PC-9 (cell line): ENCODE data around the gene HOXA2.

Experiments
- EZH2 ChIP-seq: fragments of 200-600 bp; sonication (generic); IDR thresholded peaks from 2 replicates; pipeline ENCODE4 v1.8.0; 2017; ENCODE audit warnings: antibody characterized with exemption, low read depth
- TF ChIP-seq, protein P1 (sequence below): fragments of 200-600 bp; sonication (generic); conservative IDR thresholded peaks from 2 replicates; pipeline ENCODE4 v1.6.1; 2017; ENCODE audit warnings: mixed run types, antibody characterized with exemption, mild to moderate bottlenecking, moderate library complexity

- TF ChIP-seq, protein P1, sequence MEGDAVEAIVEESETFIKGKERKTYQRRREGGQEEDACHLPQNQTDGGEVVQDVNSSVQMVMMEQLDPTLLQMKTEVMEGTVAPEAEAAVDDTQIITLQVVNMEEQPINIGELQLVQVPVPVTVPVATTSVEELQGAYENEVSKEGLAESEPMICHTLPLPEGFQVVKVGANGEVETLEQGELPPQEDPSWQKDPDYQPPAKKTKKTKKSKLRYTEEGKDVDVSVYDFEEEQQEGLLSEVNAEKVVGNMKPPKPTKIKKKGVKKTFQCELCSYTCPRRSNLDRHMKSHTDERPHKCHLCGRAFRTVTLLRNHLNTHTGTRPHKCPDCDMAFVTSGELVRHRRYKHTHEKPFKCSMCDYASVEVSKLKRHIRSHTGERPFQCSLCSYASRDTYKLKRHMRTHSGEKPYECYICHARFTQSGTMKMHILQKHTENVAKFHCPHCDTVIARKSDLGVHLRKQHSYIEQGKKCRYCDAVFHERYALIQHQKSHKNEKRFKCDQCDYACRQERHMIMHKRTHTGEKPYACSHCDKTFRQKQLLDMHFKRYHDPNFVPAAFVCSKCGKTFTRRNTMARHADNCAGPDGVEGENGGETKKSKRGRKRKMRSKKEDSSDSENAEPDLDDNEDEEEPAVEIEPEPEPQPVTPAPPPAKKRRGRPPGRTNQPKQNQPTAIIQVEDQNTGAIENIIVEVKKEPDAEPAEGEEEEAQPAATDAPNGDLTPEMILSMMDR: no peak; the same call in 1 of the 2 replicates
- no peak for TF ChIP-seq EZH2
Observed at GRCh38 chr7:27113991-27114769, 11.7 kb upstream of the HOXA2 start.
